IMR-90 (cell line): ENCODE measurements around the gene AHSG. TPM values are rescaled to one million over a fixed set of nuclear protein-coding genes. Genes with fewer than 3 reads are reported as not detected.

Experiments
- ATAC-seq: fragments of 200-7000 bp; cut with Tn5 transposase; 2 replicates; pipeline ENCODE4 v1.9.1; 2020; ENCODE audit warnings: low read depth, mild to moderate bottlenecking, moderate library complexity
- BruUV-seq: library from RNA; stranded (reverse); fragments of 400-500 nt; replicated peaks from 2 replicates; lab custom pipeline; 2021; lab: Mats Ljungman, UMichigan
- CTCF ChIA-PET: fragments of 300-600 bp; formaldehyde crosslinking; extraction: SDS; loops from one replicate; lab custom pipeline; 2021; ENCODE audit warnings: antibody characterized with exemption; lab: Yijun Ruan, JAX
- POLR2A ChIA-PET: fragments of 300-600 bp; sonication (Branson Sonifier 250); formaldehyde crosslinking; loops from one replicate; lab custom pipeline; 2022; ENCODE audit warnings: antibody characterized with exemption; ENCODE audit not compliant: unreplicated experiment; lab: Charles Lee
- DNase-seq: peaks from one replicate; pipeline ENCODE4 v3.0.0; 2013
- H2AFZ ChIP-seq: replicated peaks from 2 replicates; pipeline ENCODE3; 2013; ENCODE audit warnings: low read length, mild to moderate bottlenecking; ENCODE audit not compliant: poor library complexity
- H2AK5ac ChIP-seq: 2 replicates; pipeline ENCODE4 v1.6.1; 2013; ENCODE audit warnings: low read depth, low read length, inconsistent platforms
- H2AK9ac ChIP-seq: replicated peaks from 2 replicates; pipeline ENCODE3; 2013; ENCODE audit warnings: mild to moderate bottlenecking, low read depth, low read length, moderate library complexity; ENCODE audit not compliant: poor library complexity
- H2BK120ac ChIP-seq: 2 replicates; pipeline ENCODE4 v1.6.1; 2013; ENCODE audit warnings: low read depth, low read length, inconsistent platforms
- H2BK15ac ChIP-seq: 3 replicates; pipeline ENCODE4 v1.6.1; 2013; ENCODE audit warnings: low read depth, low read length, inconsistent platforms
- H2BK20ac ChIP-seq: 2 replicates; pipeline ENCODE4 v1.6.1; 2013; ENCODE audit warnings: low read depth, mild to moderate bottlenecking, inconsistent platforms, low read length, moderate library complexity
- H2BK5ac ChIP-seq: 2 replicates; pipeline ENCODE4 v1.6.1; 2013; ENCODE audit warnings: mild to moderate bottlenecking, low read depth, low read length, inconsistent platforms; ENCODE audit not compliant: poor library complexity, severe bottlenecking
- H3K14ac ChIP-seq: replicated peaks from 2 replicates; pipeline ENCODE4 v1.6.1; 2013; ENCODE audit warnings: low read depth, low read length, inconsistent platforms
- H3K18ac ChIP-seq: 2 replicates; pipeline ENCODE4 v1.6.1; 2013; ENCODE audit warnings: low read depth, low read length, control low read depth
- H3K23ac ChIP-seq: 2 replicates; pipeline ENCODE4 v1.6.1; 2013; ENCODE audit warnings: low read depth, low read length, inconsistent platforms
- H3K27ac ChIP-seq: 2 replicates; pipeline ENCODE4 v1.5.1; 2013; ENCODE audit warnings: mild to moderate bottlenecking, control low read depth, low read length; ENCODE audit not compliant: insufficient read depth
- H3K27me3 ChIP-seq: 2 replicates; pipeline ENCODE4 v1.6.1; 2013; ENCODE audit warnings: low read length; ENCODE audit not compliant: control insufficient read depth, insufficient read depth
- H3K36me3 ChIP-seq: 2 replicates; pipeline ENCODE4 v1.6.1; 2013; ENCODE audit warnings: low read length, mixed read lengths; ENCODE audit not compliant: control insufficient read depth, insufficient read depth
- H3K4ac ChIP-seq: 2 replicates; pipeline ENCODE4 v1.6.1; 2013; ENCODE audit warnings: low read depth, low read length, inconsistent platforms
- H3K4me1 ChIP-seq: 2 replicates; pipeline ENCODE4 v1.6.1; 2013; ENCODE audit warnings: low read length, mixed read lengths; ENCODE audit not compliant: control insufficient read depth, insufficient read depth
- H3K4me2 ChIP-seq: 2 replicates; pipeline ENCODE4 v1.6.1; 2013; ENCODE audit warnings: low read depth, mild to moderate bottlenecking, control low read depth, low read length, moderate library complexity
- H3K4me3 ChIP-seq: 2 replicates; pipeline ENCODE4 v1.5.1; 2013; ENCODE audit warnings: low read depth, mild to moderate bottlenecking, control low read depth, low read length, moderate library complexity; ENCODE audit not compliant: insufficient read depth
- H3K56ac ChIP-seq: 2 replicates; pipeline ENCODE4 v1.6.1; 2013; ENCODE audit warnings: low read length, inconsistent platforms; ENCODE audit not compliant: insufficient read depth; ENCODE audit errors: extremely low read depth
- H3K79me1 ChIP-seq, 2 experiments: 2 replicates each; pipeline ENCODE4 v1.6.1; 2013; ENCODE audit warnings: low read length in 2 of 2, inconsistent platforms in 1 of 2, low read depth in 1 of 2
- H3K9ac ChIP-seq: 2 replicates; pipeline ENCODE4 v1.6.1; 2013; ENCODE audit warnings: low read depth, low read length, control low read depth
- H3K9me1 ChIP-seq: 2 replicates; pipeline ENCODE4 v1.6.1; 2013; ENCODE audit warnings: low read length, inconsistent platforms; ENCODE audit not compliant: insufficient read depth
- H3K9me3 ChIP-seq: 2 replicates; pipeline ENCODE4 v1.6.1; 2013; ENCODE audit warnings: low read length; ENCODE audit not compliant: control insufficient read depth, insufficient read depth
- H4K20me1 ChIP-seq: 2 replicates; pipeline ENCODE4 v1.6.1; 2013; ENCODE audit warnings: low read length, inconsistent platforms; ENCODE audit not compliant: insufficient read depth
- H4K5ac ChIP-seq: 2 replicates; pipeline ENCODE4 v1.6.1; 2013; ENCODE audit warnings: mild to moderate bottlenecking, low read depth, low read length, control low read depth
- H4K8ac ChIP-seq, 2 experiments: 2 replicates each; pipeline ENCODE4 v1.6.1; 2013; ENCODE audit warnings: low read depth in 2 of 2, low read length in 2 of 2, control low read depth in 1 of 2, inconsistent platforms in 1 of 2
- H4K91ac ChIP-seq: 2 replicates; pipeline ENCODE4 v1.6.1; 2013; ENCODE audit warnings: low read depth, low read length, inconsistent platforms; ENCODE audit not compliant: insufficient read depth
- BHLHE40 ChIP-seq: fragments of 150-350 bp; IDR thresholded peaks from 2 replicates; pipeline ENCODE4 v1.6.1; 2016; ENCODE audit warnings: mild to moderate bottlenecking, low read depth, low read length
- CEBPB ChIP-seq: IDR thresholded peaks from 2 replicates; pipeline ENCODE4 v1.6.1; 2012; ENCODE audit warnings: low read depth, low read length, improper control_type of control experiment
- CHD1 ChIP-seq: IDR thresholded peaks from 2 replicates; pipeline ENCODE4 v1.6.1; 2012; ENCODE audit warnings: low read depth, low read length, improper control_type of control experiment
- FOS ChIP-seq: fragments of 150-350 bp; IDR thresholded peaks from 2 replicates; pipeline ENCODE4 v1.6.1; 2016; ENCODE audit warnings: low read depth, low read length
- MAFK ChIP-seq: IDR thresholded peaks from 2 replicates; pipeline ENCODE4 v1.6.1; 2012; ENCODE audit warnings: low read depth, low read length, improper control_type of control experiment
- MAZ ChIP-seq: IDR thresholded peaks from 2 replicates; pipeline ENCODE4 v1.6.1; 2012; ENCODE audit warnings: low read depth, mild to moderate bottlenecking, low read length, improper control_type of control experiment, moderate library complexity, borderline replicate concordance
- MXI1 ChIP-seq: IDR thresholded peaks from 2 replicates; pipeline ENCODE4 v1.6.1; 2012; ENCODE audit warnings: low read depth, mild to moderate bottlenecking, low read length, moderate library complexity, borderline replicate concordance
- NFE2L2 ChIP-seq: fragments of 150-350 bp; IDR thresholded peaks from 2 replicates; pipeline ENCODE4 v1.6.1; 2016; ENCODE audit warnings: low read depth, mild to moderate bottlenecking, low read length
- RAD21 ChIP-seq: IDR thresholded peaks from 2 replicates; pipeline ENCODE4 v1.6.1; 2012; ENCODE audit warnings: low read length, improper control_type of control experiment
- RCOR1 ChIP-seq: IDR thresholded peaks from 2 replicates; pipeline ENCODE4 v1.6.1; 2012; ENCODE audit warnings: mild to moderate bottlenecking, low read length, improper control_type of control experiment; ENCODE audit not compliant: insufficient replicate concordance
- RFX5 ChIP-seq: IDR thresholded peaks from 2 replicates; pipeline ENCODE4 v1.8.0; 2012; ENCODE audit warnings: low read depth, mild to moderate bottlenecking, low read length, moderate library complexity
- SMC3 ChIP-seq: fragments of 150-350 bp; IDR thresholded peaks from 2 replicates; pipeline ENCODE4 v1.6.1; 2016; ENCODE audit warnings: low read depth, mild to moderate bottlenecking, antibody characterized with exemption, low read length, moderate library complexity
- WGBS, 2 experiments: methylation state at CpG; one replicate each; pipeline versions ENCODE4 v1.1.5 to v1.1.7; 2013; ENCODE audit warnings: missing lambda C conversion rate in 2 of 2; ENCODE audit not compliant: insufficient read length in 1 of 2; ENCODE audit errors: extremely low coverage in 2 of 2; 5-methylcytosine and 5-hydroxymethylcytosine counted together
- dilution Hi-C: fragments of 300-500 bp; cut with HindIII; formaldehyde crosslinking; loops from one replicate; pipeline ENCODE4 v1.14.3; 2018; ENCODE audit warnings: low sequenced_read_pairs; ENCODE audit not compliant: unreplicated experiment
- in situ Hi-C: fragments of 300-500 bp; cut with MboI; formaldehyde crosslinking; loops from 3 replicates; pipeline ENCODE4 v1.14.3; 2019; ENCODE audit warnings: low sequenced_read_pairs, inconsistent platforms, mixed read lengths
- intact Hi-C: fragments of 100-400 bp; cut with micrococcal nuclease; formaldehyde crosslinking; loops from 2 replicates; pipeline ENCODE4 v1.10.0; 2022
- polyA plus RNA-seq, 3 experiments: library from polyadenylated mRNA; depleted of rRNA; stranded (reverse); fragments of >200 nt; gene quantifications; 2 replicates each; pipeline ENCODE4 v1.2.3, GENCODE V29; 2012; ENCODE audit warnings: low replicate concordance in 1 of 3
- total RNA-seq: library from RNA; depleted of rRNA; stranded (reverse); fragments of >200 nt; gene quantifications from 2 replicates; pipeline ENCODE4 v1.2.3, GENCODE V29; 2012
- TF ChIP-seq, protein P1 (sequence below): fragments of 150-350 bp; IDR thresholded peaks from 2 replicates; pipeline ENCODE4 v1.6.1; 2016; ENCODE audit warnings: low read depth, mild to moderate bottlenecking, low read length, moderate library complexity, borderline replicate concordance
- TF ChIP-seq, protein P2 (sequence below): conservative IDR thresholded peaks from 2 replicates; pipeline ENCODE4 v1.5.1; 2012; ENCODE audit warnings: mild to moderate bottlenecking, low read depth, low read length, improper control_type of control experiment
- TF ChIP-seq, protein P3 (sequence below): fragments of 150-350 bp; IDR thresholded peaks from 2 replicates; pipeline ENCODE4 v1.6.1; 2017; ENCODE audit warnings: mild to moderate bottlenecking, antibody characterized with exemption, low read length, low read depth

The AHSG gene
- total and polyA plus RNA-seq, 2 of the 4 experiments (the other 2 are of a cell fraction): not detected

DNA sequence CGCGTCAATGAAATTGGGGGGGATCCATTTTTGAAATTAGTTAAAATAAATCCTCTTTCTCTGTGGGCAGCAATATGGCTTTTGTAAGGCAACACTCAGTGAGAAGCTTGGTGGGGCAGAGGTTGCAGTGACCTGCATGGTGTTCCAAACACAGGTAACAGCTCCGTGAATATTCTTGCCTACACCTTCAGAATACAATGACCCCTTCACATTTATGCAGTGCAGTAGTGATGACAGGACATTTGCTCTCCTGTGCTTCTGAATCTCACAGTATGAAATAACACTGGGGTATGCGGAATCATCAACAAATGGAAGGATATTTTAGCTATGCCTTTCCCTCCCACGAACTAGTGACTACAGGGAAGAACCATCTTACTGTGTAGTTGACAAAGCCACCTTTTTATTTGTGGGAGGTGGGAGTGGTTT lies 6.9 kb downstream of the AHSG start:
- H3K14ac ChIP-seq: no peak overlapping the region
- no peak overlapping the region for H3K18ac ChIP-seq
- no peak for ATAC-seq
- no peaks in the 10 kb centered on the region for H4K20me1 ChIP-seq
- H4K8ac ChIP-seq: no peak overlapping the region
- no peak overlapping the region for H2AFZ ChIP-seq
- H3K9ac ChIP-seq: no peak overlapping the region
- H3K56ac ChIP-seq: no peak overlapping the region
- no peaks in the 10 kb centered on the region for H3K9me3 ChIP-seq
- H3K36me3 ChIP-seq: no peaks in the 10 kb centered on the region
- no CpG with 5 or more reads among the region's 5 CpGs for WGBS, 2 experiments
- no TSS peak for BruUV-seq
- no peak overlapping the region for H3K4ac ChIP-seq
- in situ Hi-C loops (loop anchor here (5.0 kb wide), 1 partner anchor 203 kb away; no protein-coding TSS in a partner anchor), intact Hi-C loops (loop anchor here (5.0 kb wide), 3 partner anchors 362 to 637 kb away; no protein-coding TSS in a partner anchor), dilution Hi-C loops (no loop called here)
- no peaks in the 10 kb centered on the region for H3K79me1 ChIP-seq
- no peak overlapping the region for H2BK15ac ChIP-seq
- no peak overlapping the region for H4K91ac ChIP-seq
- H2AK5ac ChIP-seq: no peak overlapping the region
- H3K27me3 ChIP-seq: peaks cover 7% of the 10 kb centered on the region
- no peak overlapping the region for H3K4me3 ChIP-seq
- CTCF ChIA-PET: no interaction called here
- H2AK9ac ChIP-seq: no peak overlapping the region
- no peak overlapping the region for H2BK120ac ChIP-seq
- H3K23ac ChIP-seq: no peak overlapping the region
- no peak overlapping the region for H4K5ac ChIP-seq
- H3K4me2 ChIP-seq: no peak overlapping the region
- POLR2A ChIA-PET: interaction anchor here (0.5 kb wide), 1 partner anchor 78 kb away, joined by 3 read pairs; no protein-coding TSS in a partner anchor
- no peaks in the 10 kb centered on the region for H3K9me1 ChIP-seq
- no peak for DNase-seq
- H3K27ac ChIP-seq: no peak overlapping the region
- H2BK20ac ChIP-seq: no peak overlapping the region
- TF ChIP-seq BHLHE40 (no peak), SMC3 (no peak), MAZ (no peak), NFE2L2 (no peak), RCOR1 (no peak), RAD21 (no peak), CHD1 (no peak), MXI1 (no peak), CEBPB (no peak), FOS (no peak), RFX5 (no peak), MAFK (no peak)
- TF ChIP-seq, protein P1, sequence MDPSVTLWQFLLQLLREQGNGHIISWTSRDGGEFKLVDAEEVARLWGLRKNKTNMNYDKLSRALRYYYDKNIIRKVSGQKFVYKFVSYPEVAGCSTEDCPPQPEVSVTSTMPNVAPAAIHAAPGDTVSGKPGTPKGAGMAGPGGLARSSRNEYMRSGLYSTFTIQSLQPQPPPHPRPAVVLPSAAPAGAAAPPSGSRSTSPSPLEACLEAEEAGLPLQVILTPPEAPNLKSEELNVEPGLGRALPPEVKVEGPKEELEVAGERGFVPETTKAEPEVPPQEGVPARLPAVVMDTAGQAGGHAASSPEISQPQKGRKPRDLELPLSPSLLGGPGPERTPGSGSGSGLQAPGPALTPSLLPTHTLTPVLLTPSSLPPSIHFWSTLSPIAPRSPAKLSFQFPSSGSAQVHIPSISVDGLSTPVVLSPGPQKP: no peak
- TF ChIP-seq, protein P2, sequence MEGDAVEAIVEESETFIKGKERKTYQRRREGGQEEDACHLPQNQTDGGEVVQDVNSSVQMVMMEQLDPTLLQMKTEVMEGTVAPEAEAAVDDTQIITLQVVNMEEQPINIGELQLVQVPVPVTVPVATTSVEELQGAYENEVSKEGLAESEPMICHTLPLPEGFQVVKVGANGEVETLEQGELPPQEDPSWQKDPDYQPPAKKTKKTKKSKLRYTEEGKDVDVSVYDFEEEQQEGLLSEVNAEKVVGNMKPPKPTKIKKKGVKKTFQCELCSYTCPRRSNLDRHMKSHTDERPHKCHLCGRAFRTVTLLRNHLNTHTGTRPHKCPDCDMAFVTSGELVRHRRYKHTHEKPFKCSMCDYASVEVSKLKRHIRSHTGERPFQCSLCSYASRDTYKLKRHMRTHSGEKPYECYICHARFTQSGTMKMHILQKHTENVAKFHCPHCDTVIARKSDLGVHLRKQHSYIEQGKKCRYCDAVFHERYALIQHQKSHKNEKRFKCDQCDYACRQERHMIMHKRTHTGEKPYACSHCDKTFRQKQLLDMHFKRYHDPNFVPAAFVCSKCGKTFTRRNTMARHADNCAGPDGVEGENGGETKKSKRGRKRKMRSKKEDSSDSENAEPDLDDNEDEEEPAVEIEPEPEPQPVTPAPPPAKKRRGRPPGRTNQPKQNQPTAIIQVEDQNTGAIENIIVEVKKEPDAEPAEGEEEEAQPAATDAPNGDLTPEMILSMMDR: no peak
- TF ChIP-seq, protein P3, sequence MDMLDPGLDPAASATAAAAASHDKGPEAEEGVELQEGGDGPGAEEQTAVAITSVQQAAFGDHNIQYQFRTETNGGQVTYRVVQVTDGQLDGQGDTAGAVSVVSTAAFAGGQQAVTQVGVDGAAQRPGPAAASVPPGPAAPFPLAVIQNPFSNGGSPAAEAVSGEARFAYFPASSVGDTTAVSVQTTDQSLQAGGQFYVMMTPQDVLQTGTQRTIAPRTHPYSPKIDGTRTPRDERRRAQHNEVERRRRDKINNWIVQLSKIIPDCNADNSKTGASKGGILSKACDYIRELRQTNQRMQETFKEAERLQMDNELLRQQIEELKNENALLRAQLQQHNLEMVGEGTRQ: no peak
- H2BK5ac ChIP-seq: no peak overlapping the region
- no peaks in the 10 kb centered on the region for H3K4me1 ChIP-seq
